GM18520 (cell line): Measurements from ENCODE around the gene FKBP9.
A peak's percentile ranks its signal among the peaks of the same experiment; 100 is the strongest.
"Not testable (repeated sequence)": the region's sequence is repeated elsewhere in the genome, so short reads cannot be mapped to it uniquely, and the experiment has no call there.

Experiments
- ATAC-seq: cut with Tn5 transposase; IDR thresholded peaks from one replicate; pipeline ENCODE4 v1.9.1; 2021; ENCODE audit not compliant: unreplicated experiment

The FKBP9 gene

GRCh38 chr7:32948202-32948601, 9.0 kb upstream of the FKBP9 start:
- no peak for ATAC-seq

DNA sequence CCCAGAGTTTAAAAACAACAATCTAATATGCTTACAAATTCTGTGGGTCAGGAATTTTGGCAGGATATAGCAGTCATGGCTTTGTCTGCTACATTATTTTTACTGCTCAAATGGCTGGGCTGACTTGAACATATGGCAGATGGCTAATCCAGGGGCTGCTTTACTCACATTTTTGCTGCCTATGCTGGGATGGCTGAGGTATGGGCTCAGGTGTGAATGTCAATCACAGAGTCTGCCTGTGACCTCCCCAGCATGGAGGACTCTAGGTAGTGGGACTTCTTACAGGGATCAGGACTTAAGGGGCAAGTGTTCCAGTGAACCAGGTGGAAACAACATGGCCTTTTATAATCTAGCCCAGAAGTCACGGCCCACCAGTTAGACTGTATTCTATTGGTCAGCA, 4.4 kb upstream of the FKBP9 start:
- ATAC-seq = no peak

- ATAC-seq = no peak
Measured at GRCh38 chr7:32958046-32959025, 1.1 kb downstream of the FKBP9 start.

GRCh38 chr7:32963880-32964301, 6.7 kb downstream of the FKBP9 start:
- not testable (repeated sequence) for ATAC-seq

DNA sequence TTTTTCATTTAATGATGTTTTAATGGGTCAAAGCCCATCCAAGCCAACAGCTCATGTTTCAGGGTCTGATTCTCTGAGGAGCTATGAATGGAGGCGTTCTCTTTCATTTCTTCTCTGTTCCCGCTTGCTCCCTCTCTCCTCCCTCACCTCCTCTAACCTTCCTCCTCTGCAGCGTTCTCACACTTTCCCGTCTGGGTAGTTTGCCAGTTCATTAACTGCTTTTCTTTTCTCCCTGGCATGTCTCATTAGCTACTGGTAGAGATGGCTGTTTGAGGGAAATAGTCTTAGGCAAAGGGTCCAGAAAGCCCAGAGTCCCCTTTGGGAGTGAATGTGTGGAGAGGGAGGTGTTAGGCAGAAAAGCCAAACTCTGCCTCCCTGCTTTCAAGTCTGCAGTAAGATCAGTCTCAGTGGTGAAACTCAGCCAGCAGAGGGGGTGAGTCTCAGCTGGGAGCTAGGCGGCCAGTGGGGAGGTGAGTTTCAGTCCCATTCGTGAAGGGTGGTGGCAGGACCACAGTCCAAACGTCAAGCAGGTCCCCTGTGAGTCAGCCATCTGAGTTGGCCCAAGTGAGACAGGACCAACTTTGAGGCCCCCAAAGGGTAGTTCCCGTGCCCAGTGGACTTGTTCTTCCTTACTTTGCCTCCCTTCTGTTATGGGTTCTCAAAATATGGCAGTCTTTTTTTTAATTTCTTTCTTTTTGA, 7.4 kb downstream of the FKBP9 start:
- ATAC-seq = peak; percentile 95

DNA sequence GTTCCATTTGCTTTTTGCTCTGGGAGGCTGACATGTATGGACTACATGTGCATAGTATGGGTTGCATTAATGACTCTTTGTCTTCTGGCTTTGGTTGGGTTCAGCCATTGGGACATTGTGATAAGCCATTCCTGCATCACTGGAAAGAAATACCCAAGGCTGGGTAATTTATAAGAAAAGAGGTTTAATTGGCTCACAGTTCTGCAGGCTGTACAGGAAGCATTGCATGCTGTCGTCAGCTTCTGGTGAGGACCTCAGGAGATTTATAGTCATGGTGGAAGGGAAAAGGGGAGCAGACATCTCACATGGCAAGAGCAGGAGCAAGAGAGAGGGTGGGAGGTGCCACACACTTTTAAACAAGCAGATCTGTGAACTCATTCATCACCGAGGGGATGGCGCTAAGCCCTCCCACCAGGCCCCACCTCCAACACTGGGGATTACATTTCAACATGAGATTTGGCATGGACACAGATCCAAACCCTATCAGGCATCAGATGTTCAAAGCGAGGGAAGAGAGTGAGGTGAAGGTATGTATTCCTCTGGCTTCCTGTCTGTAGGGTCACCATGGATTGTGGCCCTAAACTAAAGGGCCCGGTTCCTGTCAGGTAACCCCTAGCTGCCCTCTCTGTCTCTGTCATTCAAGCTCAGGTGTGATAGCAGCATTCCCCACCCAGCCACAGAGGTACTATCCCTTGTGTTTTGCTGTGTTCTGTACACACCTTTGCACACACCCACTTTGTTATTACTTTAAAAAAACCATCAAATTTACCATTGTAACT, 9.4 kb downstream of the FKBP9 start:
- ATAC-seq = not testable (repeated sequence)

- not testable (repeated sequence) for ATAC-seq
Measured at GRCh38 chr7:32967268-32967582, 10.0 kb downstream of the FKBP9 start.

GRCh38 chr7:32971967-32972366, 14.7 kb downstream of the FKBP9 start:
- ATAC-seq = not testable (repeated sequence)

DNA sequence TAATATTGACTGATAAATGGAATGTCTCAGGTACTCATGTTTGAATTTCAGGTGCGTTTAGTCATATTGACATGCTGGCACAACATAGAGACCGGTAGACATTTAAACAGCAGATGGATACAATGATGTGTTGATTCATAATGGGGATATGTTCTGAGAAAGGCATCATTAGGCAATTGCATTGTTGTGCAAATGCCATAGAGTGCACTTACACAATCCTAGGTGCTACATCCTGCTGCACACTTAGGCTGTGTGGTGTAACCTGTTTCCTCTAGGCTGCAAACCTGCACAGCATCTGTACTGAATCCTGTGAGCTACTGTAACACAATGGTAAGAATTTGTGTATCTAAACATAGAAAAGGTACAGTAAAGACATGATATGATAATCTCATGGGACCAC, 19.9 kb downstream of the FKBP9 start:
- ATAC-seq = not testable (repeated sequence)

DNA sequence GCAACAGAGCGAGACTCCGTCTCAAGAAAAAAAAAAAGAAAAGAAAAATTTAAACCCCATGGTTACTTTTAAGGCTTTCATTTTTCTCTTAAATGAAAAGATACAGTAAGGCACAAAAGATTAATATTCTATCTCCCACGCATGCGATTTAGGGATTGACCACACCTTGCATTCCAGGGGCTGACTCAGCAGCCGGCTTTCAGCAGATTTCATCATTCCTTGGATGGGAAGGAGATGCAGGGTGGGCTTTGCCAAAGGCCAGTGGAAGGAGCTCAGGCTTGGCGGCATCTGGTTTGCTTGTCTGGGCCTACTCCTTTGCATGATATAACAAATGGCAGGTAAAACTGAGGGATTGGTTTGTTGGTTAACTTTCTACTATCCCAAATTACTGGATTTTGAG, 22.0 kb downstream of the FKBP9 start:
- ATAC-seq = not testable (repeated sequence)

DNA sequence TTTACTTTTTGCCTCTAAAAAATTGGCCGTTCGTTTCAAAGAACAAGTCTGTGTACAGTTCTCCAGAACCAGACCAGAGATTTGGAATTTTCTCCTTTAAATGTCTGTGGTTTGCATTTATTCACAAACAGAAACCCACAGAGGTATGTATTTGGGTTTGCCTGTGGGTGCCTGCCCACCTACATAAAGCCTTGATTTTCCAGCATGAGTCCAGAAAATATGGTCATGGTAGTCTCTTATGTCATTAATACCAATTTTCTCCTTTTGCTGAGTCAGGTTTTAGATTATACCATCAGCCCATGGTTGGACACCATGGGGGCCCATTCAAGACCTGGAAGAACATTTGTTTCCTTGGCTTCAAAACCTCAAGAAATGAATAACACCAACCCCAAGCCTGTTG, 22.7 kb downstream of the FKBP9 start:
- not testable (repeated sequence) for ATAC-seq

GRCh38 chr7:32988148-32988547, 30.9 kb downstream of the FKBP9 start:
- ATAC-seq = peak; percentile 54

GRCh38 chr7:32991068-32991585, 33.9 kb downstream of the FKBP9 start:
- not testable (repeated sequence) for ATAC-seq

DNA sequence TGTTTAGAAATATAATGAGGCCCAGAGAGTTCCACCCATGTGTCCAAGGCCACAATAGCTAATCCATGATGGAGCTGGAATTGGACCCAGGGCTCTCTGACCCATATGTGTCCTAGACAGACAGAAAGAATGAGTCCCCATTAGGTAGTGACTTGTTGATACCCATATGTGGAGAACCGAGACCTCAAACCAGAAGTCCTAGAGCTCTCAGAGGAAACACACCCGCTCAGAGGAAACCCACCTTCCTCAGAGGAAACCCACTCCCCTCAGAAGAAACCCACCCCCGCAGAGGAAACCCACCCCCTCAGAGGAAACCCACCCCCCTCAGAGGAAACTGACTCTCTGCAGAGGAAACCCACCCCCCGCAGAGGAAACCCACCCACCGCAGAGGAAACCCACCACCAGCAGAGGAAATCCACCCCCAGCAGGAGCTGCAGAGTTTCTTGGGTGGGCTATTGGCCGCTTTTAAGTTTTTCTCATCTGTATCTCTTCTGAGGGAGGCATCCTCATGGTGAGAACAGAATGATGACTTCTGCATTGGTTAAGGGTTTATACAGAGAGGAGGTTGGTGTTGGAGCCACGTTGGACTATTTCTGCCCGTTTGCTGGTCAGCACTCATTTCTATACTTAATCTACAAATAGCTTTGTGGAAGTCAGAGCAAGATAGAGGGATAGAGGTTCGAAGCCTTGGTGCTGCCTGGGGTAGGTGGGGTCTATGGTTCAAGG, 34.9 kb downstream of the FKBP9 start:
- ATAC-seq = not testable (repeated sequence)

GRCh38 chr7:32992750-32993149, 35.5 kb downstream of the FKBP9 start:
- ATAC-seq = not testable (repeated sequence)

DNA sequence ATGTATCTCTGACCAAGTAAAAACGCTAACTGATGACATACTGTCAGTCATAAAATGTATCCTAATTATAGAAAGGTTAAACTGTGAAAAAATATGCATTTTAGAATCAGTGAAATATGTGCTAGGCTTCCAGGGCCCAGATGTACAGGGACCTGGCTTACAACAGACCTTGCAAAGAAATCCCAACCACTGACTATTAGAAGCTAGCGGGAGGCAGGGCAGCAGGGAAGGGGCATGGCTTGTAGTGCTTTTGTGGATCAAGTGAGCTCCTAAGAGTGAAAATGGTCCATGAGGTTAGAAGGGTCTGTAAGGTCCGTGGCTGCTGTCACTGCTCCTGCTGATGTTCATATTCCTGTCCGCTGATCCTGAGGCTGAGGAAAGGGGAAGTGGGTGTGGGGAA, 40.7 kb downstream of the FKBP9 start:
- not testable (repeated sequence) for ATAC-seq

- not testable (repeated sequence) for ATAC-seq
Measured at GRCh38 chr7:32998361-32999171, 41.3 kb downstream of the FKBP9 start.

DNA sequence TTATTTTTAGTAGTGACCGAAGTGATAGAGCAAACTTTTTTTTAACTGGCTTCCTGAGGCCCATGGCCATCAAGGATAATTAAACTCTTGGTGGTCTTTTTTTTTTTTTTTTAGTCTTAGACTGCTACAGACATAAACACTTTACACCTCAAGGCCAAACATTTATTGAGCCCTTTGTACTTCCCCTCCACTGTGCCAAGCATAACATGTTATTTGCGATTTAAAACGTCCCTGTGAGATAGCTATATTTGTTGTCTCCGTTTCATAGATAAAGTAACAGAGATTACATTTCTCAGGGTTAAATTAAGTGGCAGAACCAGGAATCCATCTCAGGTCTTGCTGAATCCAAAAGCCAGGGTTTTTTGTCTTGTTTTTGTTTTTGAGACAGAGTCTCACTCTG, 42.1 kb downstream of the FKBP9 start:
- not testable (repeated sequence) for ATAC-seq

GRCh38 chr7:33003111-33003510, 45.9 kb downstream of the FKBP9 start:
- not testable (repeated sequence) for ATAC-seq
